Endothelial cell of umbilical vein (primary cell): ENCODE data around the gene UBE2I. TPM values are rescaled to one million over a fixed set of nuclear protein-coding genes. Genes with fewer than 3 reads are reported as not detected.

Source experiments
- BruUV-seq: library from RNA; stranded (reverse); fragments of 400-500 nt; replicated peaks from 2 replicates; lab custom pipeline; 2021; lab: Mats Ljungman, UMichigan
- CTCF ChIA-PET: fragments of 300-600, 350-600 bp; sonication (Branson Sonifier 250); formaldehyde crosslinking; loops from one replicate; lab custom pipeline; 2021; ENCODE audit warnings: antibody characterized with exemption, inconsistent platforms; lab: Charles Lee
- POLR2A ChIA-PET: fragments of 300-600, 350-600 bp; sonication (Branson Sonifier 250); formaldehyde crosslinking; loops from one replicate; lab custom pipeline; 2021; ENCODE audit warnings: antibody characterized with exemption, inconsistent platforms; lab: Charles Lee
- DNase-seq: peaks from one replicate; pipeline ENCODE4 v3.0.0-alpha.2; 2011; ENCODE audit warnings: low read depth, low spot score
- FAIRE-seq: peaks from 2 replicates; lab custom pipeline; 2011; peaks lifted over from hg19 to GRCh38; lab: Jason Lieb, UNC
- H2AFZ ChIP-seq: 2 replicates; pipeline ENCODE4 v1.6.0; 2012; ENCODE audit warnings: low read depth, low read length, control low read depth, inconsistent platforms
- H3K27ac ChIP-seq: 2 replicates; pipeline ENCODE4 v1.5.1; 2011; ENCODE audit warnings: low read depth, mild to moderate bottlenecking, control low read depth, low read length, moderate library complexity; ENCODE audit not compliant: insufficient read depth
- H3K27me3 ChIP-seq, 2 experiments: 2 replicates each; pipeline versions ENCODE4 v1.6.0 to v1.6.1; 2011; ENCODE audit warnings: low read length in 2 of 2, mixed read lengths in 1 of 2; ENCODE audit not compliant: control insufficient read depth in 2 of 2, insufficient read depth in 2 of 2
- H3K36me3 ChIP-seq, 2 experiments: 2 replicates in 1 of 2; 3 replicates in 1 of 2; pipeline ENCODE4 v1.5.1; 2011; ENCODE audit warnings: low read length in 2 of 2, mild to moderate bottlenecking in 1 of 2, moderate library complexity in 1 of 2; ENCODE audit not compliant: control insufficient read depth in 2 of 2, insufficient read depth in 2 of 2; ENCODE audit errors: extremely low read depth in 1 of 2
- H3K4me1 ChIP-seq: 3 replicates; pipeline ENCODE4 v1.5.1; 2011; ENCODE audit warnings: mild to moderate bottlenecking, low read length; ENCODE audit not compliant: control insufficient read depth, insufficient read depth; ENCODE audit errors: extremely low read depth
- H3K4me2 ChIP-seq: 2 replicates; pipeline ENCODE4 v1.6.1; 2011; ENCODE audit warnings: low read length, control low read depth, mixed read lengths; ENCODE audit not compliant: insufficient read depth
- H3K4me3 ChIP-seq, 3 experiments: fragments of 200-600 bp in 1 of 3; sonication (generic), shearing (Covaris generic) in 1 of 3; replicated peaks in 1 of 3; 2 replicates each; pipeline ENCODE4 v1.5.1; 2011 to 2016; ENCODE audit warnings: control low read depth in 3 of 3, low read length in 3 of 3, mild to moderate bottlenecking in 2 of 3, inconsistent platforms in 1 of 3, low read depth in 1 of 3, moderate library complexity in 1 of 3; ENCODE audit not compliant: insufficient read depth in 1 of 3
- H3K79me2 ChIP-seq: 2 replicates; pipeline ENCODE4 v1.6.0; 2012; ENCODE audit warnings: low read length, inconsistent platforms; ENCODE audit not compliant: control insufficient read depth, insufficient read depth
- H3K9ac ChIP-seq: replicated peaks from 2 replicates; pipeline ENCODE3; 2011; ENCODE audit warnings: low read length, control low read depth; ENCODE audit not compliant: insufficient read depth; ENCODE audit errors: extremely low read depth
- H3K9me1 ChIP-seq: replicated peaks from 3 replicates; pipeline ENCODE4 v1.6.0; 2011; ENCODE audit warnings: mild to moderate bottlenecking, low read length; ENCODE audit not compliant: control insufficient read depth, insufficient read depth; ENCODE audit errors: extremely low read depth
- H3K9me3 ChIP-seq: replicated peaks from 2 replicates; pipeline ENCODE4 v1.5.1; 2012; ENCODE audit warnings: low read length, inconsistent platforms; ENCODE audit not compliant: control insufficient read depth, insufficient read depth
- H4K20me1 ChIP-seq: replicated peaks from 2 replicates; pipeline ENCODE3; 2011; ENCODE audit warnings: mild to moderate bottlenecking, low read length; ENCODE audit not compliant: control insufficient read depth, insufficient read depth; ENCODE audit errors: extremely low read depth
- EZH2 ChIP-seq: IDR thresholded peaks from 2 replicates; pipeline ENCODE4 v1.6.1; 2012; ENCODE audit warnings: borderline replicate concordance, low read depth, mild to moderate bottlenecking, moderate library complexity, low read length, inconsistent platforms; ENCODE audit not compliant: severe bottlenecking
- FOS ChIP-seq: IDR thresholded peaks from 2 replicates; pipeline ENCODE4 v1.6.1; 2011; ENCODE audit warnings: mild to moderate bottlenecking, low read length, moderate library complexity, borderline replicate concordance; ENCODE audit not compliant: insufficient read depth
- GATA2 ChIP-seq: IDR thresholded peaks from 2 replicates; pipeline ENCODE4 v1.7.0; 2011; ENCODE audit warnings: low read depth, mild to moderate bottlenecking, moderate library complexity, mixed read lengths, low read length; ENCODE audit not compliant: insufficient read length, insufficient read depth
- JUN ChIP-seq: IDR thresholded peaks from 2 replicates; pipeline ENCODE4 v1.6.1; 2011; ENCODE audit warnings: borderline replicate concordance, low read depth; ENCODE audit not compliant: insufficient read length, insufficient read depth
- MYC ChIP-seq: IDR thresholded peaks from one replicate; pipeline ENCODE4 v1.6.1; 2011; ENCODE audit warnings: mild to moderate bottlenecking, low read depth, low read length
- POLR2A ChIP-seq: IDR thresholded peaks from 2 replicates; pipeline ENCODE4 v1.6.1; 2012; ENCODE audit warnings: low read depth, mild to moderate bottlenecking, control low read depth, low read length
- POLR2AphosphoS5 ChIP-seq: IDR thresholded peaks from 2 replicates; pipeline ENCODE4 v1.6.1; 2012; ENCODE audit warnings: low read depth, mild to moderate bottlenecking, control low read depth, low read length, moderate library complexity; ENCODE audit not compliant: insufficient read depth
- dilution Hi-C: fragments of 300-500 bp; cut with MboI; formaldehyde crosslinking; loops from one replicate; pipeline ENCODE4 v1.15.0; 2019; ENCODE audit warnings: low sequenced_read_pairs; ENCODE audit not compliant: extremely low pct_ligation_motif_present
- intact Hi-C: fragments of 100-400 bp; cut with micrococcal nuclease; formaldehyde crosslinking; loops from one replicate; pipeline ENCODE4 v1.10.0; 2022
- polyA plus RNA-seq, 4 experiments: library from polyadenylated mRNA; depleted of rRNA in 3 of 4; stranded (reverse) in 3 of 4; unstranded in 1 of 4; fragments of >200 nt; gene quantifications; 2 replicates each; pipeline versions ENCODE4 v1.2.1 to v1.2.3, GENCODE V29; 2011 to 2012; ENCODE audit warnings: missing spikeins in 1 of 4
- total RNA-seq: library from RNA; stranded (reverse); gene quantifications from 2 replicates; pipeline ENCODE4 v1.2.3, GENCODE V29; 2021
- TF ChIP-seq, protein P1 (sequence below), 2 donors: IDR thresholded peaks; 1 replicate in 1 of 2; 2 replicates in 1 of 2; pipeline ENCODE4 v1.5.1; 2011; ENCODE audit warnings: low read length in 2 of 2, mild to moderate bottlenecking in 2 of 2, moderate library complexity in 2 of 2, control low read depth in 1 of 2, inconsistent platforms in 1 of 2, low read depth in 1 of 2; ENCODE audit not compliant: insufficient read depth in 1 of 2; ENCODE audit errors: extremely low read depth in 1 of 2
- TF ChIP-seq, protein P2 (sequence below): IDR thresholded peaks from 2 replicates; pipeline ENCODE4 v1.6.1; 2011; ENCODE audit not compliant: insufficient read depth, insufficient read length

UBE2I gene
- total and polyA plus RNA-seq, 2 donors (not counting 3 experiments of a cell fraction or from before 2014, with no cell fraction given) = 122 to 233 TPM

DNA sequence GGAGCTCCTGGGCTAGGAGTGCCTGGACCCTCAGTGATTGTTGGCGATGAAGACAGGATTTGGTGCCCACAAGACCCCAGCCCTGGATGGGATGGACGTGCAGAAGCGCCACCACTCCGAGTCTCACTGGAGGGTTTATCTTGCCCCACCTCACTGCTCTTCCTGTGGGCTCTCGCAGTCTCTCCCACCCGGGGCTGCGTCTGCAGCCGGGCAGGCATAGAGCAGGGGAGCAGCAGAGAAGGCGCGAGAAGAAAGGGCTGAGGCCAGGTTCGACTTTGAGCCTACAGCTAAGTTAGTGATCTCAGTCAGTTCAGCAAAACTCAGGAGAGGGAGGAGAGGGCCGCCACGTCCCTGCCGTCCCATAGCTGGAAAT is 6.6 kb downstream of the UBE2I start:
- no peak overlapping the region for H3K4me3 ChIP-seq
- no TSS peak for BruUV-seq

More for the DNA sequence above, 6.6 kb downstream of the UBE2I start:
- Histone ChIP-seq H3K9me1 (no peaks in the 10 kb centered on the region), H3K9me3 (no peaks in the 10 kb centered on the region), H3K27ac (no peak overlapping the region), H3K27me3 (no peaks in the 10 kb centered on the region), H3K4me2 (no peak overlapping the region), H3K79me2 (peaks cover 68% of the 10 kb centered on the region), H3K36me3 (peaks cover 20 to 64% of the 10 kb centered on the region in 2 experiments), H3K9ac (no peak overlapping the region), H2AFZ (no peak overlapping the region), H3K4me1 (peaks cover 8% of the 10 kb centered on the region), H4K20me1 (no peaks in the 10 kb centered on the region)
- intact Hi-C loops (no loop called here), dilution Hi-C loops (no loop called here)
- TF ChIP-seq, protein P1, sequence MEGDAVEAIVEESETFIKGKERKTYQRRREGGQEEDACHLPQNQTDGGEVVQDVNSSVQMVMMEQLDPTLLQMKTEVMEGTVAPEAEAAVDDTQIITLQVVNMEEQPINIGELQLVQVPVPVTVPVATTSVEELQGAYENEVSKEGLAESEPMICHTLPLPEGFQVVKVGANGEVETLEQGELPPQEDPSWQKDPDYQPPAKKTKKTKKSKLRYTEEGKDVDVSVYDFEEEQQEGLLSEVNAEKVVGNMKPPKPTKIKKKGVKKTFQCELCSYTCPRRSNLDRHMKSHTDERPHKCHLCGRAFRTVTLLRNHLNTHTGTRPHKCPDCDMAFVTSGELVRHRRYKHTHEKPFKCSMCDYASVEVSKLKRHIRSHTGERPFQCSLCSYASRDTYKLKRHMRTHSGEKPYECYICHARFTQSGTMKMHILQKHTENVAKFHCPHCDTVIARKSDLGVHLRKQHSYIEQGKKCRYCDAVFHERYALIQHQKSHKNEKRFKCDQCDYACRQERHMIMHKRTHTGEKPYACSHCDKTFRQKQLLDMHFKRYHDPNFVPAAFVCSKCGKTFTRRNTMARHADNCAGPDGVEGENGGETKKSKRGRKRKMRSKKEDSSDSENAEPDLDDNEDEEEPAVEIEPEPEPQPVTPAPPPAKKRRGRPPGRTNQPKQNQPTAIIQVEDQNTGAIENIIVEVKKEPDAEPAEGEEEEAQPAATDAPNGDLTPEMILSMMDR (IDR thresholded peaks at IDR 0.05; ENCODE audit: extremely low read depth in 1 of 2, insufficient read depth in 1 of 2, low read depth in 1 of 2, low read length in 2 of 2) = no peak
- no peak for TF ChIP-seq POLR2AphosphoS5
- TF ChIP-seq POLR2A = no peak
- TF ChIP-seq JUN = no peak
- no peak for TF ChIP-seq MYC
- TF ChIP-seq, protein P2, sequence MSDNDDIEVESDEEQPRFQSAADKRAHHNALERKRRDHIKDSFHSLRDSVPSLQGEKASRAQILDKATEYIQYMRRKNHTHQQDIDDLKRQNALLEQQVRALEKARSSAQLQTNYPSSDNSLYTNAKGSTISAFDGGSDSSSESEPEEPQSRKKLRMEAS = no peak
- no peak for TF ChIP-seq EZH2
- no peak for TF ChIP-seq GATA2
- TF ChIP-seq FOS = no peak
- FAIRE-seq = no peak
- ChIA-PET CTCF (interaction anchor here (1.2 to 1.9 kb wide), 3 partner anchors 10 to 48 kb away, joined by 3 to 5 read pairs (median 4); no protein-coding TSS in a partner anchor), POLR2A (no interaction called here)
- no peak for DNase-seq
